Measurements from ENCODE around the gene ZBTB7C.

GRCh38 chr18:48206887-48207286 lies 202.3 kb downstream of the ZBTB7C start:
- TF ChIP-seq BRCA1 (IDR thresholded peaks at IDR 0.05; ENCODE audit: low read depth, low read length) (no peak), E2F4 (IDR thresholded peaks at IDR 0.05; ENCODE audit: low read depth, low read length) (no peak), POLR2A (IDR thresholded peaks at IDR 0.05; ENCODE audit: low read depth, low read length) (no peak), SPI1 (IDR thresholded peaks at IDR 0.05; ENCODE audit: borderline replicate concordance, insufficient read depth, low read depth, low read length) (no peak), EED (IDR thresholded peaks at IDR 0.05; ENCODE audit: low read depth) (no peak), E2F8 (IDR thresholded peaks at IDR 0.05; ENCODE audit: low read depth, partially characterized antibody) (no peak), TAF1 (IDR thresholded peaks at IDR 0.05; ENCODE audit: borderline replicate concordance, low read depth, low read length) (no peak), POLR2AphosphoS5 (IDR thresholded peaks at IDR 0.05; ENCODE audit: low read length) (no peak), EP300 (IDR thresholded peaks at IDR 0.05; ENCODE audit: borderline replicate concordance in 1 of 2, control insufficient read depth in 1 of 2, low read depth in 2 of 2, low read length in 2 of 2) (no peak)

All from GM12878 (cell line).